Measurements from ENCODE around the gene KIDINS220.
A peak's percentile ranks its signal among the peaks of the same experiment; 100 is the strongest.

Gene KIDINS220

GRCh38 chr2:8836971-8837794 lies at the start of gene KIDINS220:
TSS of gene KIDINS220 (minus strand) at chr2:8837613. CDS start at chr2:8827093, 10,520 bp downstream.
- DNase-seq (ENCODE audit: low read depth, low spot score): peak; percentile 72

GRCh38 chr2:8886876-8887275 lies 49.5 kb upstream of the KIDINS220 start:
- DNase-seq (ENCODE audit: low read depth, low spot score): no peak

GRCh38 chr2:8886202-8886518 lies 48.7 kb upstream of the KIDINS220 start:
- no peak for DNase-seq (ENCODE audit: low read depth, low spot score)

GRCh38 chr2:8885449-8886201 lies 48.2 kb upstream of the KIDINS220 start:
- DNase-seq (ENCODE audit: low read depth, low spot score): no peak

- no peak for DNase-seq (ENCODE audit: low read depth, low spot score)
These were observed 47.4 kb upstream of the KIDINS220 start for GRCh38 chr2:8884812-8885211.

GRCh38 chr2:8882094-8882493 lies 44.7 kb upstream of the KIDINS220 start:
- peak; percentile 66 for DNase-seq (ENCODE audit: low read depth, low spot score)

DNA sequence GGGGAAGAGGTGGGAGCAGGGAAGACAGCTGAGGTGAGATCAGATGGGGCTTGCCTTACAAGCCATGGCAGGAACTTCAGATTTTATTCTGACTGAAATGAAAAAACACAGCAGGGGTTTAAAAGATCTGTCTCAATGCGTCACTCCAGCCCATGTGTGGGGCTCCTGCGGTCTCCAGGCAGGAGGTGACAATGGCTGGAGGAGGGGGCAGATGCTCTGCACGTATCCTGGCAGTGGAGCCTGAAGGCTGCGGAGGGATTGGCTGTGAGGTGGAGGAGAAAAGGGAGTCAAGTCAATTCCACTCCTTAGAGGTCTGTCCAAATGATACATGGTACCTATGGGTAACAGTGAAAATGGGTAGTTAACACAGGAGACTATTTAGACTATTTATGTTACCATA lies 40.5 kb upstream of the KIDINS220 start:
- no peak for DNase-seq (ENCODE audit: low read depth, low spot score)

- no peak for DNase-seq (ENCODE audit: low read depth, low spot score)
These were observed 39.9 kb upstream of the KIDINS220 start for GRCh38 chr2:8877332-8877731.

- DNase-seq (ENCODE audit: low read depth, low spot score): no peak
These were observed 39.2 kb upstream of the KIDINS220 start for GRCh38 chr2:8876628-8877027.

DNA sequence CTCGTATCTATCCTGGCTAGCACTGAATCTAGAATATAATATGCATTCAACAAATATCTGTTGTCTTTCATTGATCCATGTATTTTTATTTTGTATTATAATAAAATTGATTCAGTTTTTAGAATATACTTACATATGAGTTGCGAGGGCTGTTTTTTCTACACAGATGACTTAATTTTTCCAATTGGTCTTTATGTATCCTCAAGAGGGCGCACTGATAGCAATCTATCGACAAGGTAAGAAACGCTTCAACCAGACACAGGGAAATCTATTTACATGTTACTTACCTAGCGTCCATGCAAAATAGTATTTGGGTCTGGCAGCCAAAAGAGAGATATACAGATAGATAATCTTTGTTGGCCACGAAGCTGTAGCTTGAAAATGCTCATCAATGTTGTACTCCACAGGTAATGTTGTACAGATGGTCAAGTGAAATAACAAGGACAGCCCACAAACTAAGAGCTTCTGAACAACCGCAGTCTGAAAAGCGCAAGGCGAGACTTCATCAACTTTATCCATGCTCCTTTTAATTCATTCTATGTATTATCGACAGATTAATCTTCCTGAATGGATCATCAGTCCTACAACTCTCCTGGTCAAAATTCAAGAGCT lies 35.5 kb upstream of the KIDINS220 start:
- DNase-seq (ENCODE audit: low read depth, low spot score): no peak

GRCh38 chr2:8870441-8870840 lies 33.0 kb upstream of the KIDINS220 start:
- no peak for DNase-seq (ENCODE audit: low read depth, low spot score)

DNA sequence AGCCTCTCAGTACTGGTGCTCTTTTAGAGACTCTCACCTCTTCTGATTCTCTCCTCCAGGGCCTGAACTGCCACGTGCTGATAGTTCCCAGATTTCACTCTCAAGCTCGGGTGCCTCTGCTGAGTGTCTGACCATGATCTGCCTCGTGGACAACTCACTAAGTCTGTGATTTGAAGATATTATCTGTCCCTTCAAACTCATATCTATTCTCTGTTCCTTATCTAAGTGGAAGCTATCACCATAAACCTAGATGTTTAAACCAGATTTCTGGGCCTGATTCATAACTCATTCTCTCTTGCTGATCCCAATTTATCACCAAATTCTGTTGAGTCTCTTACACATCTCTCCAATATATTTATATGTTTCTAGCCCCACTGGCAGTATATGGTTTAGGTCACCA lies 29.9 kb upstream of the KIDINS220 start:
- no peak for DNase-seq (ENCODE audit: low read depth, low spot score)

- DNase-seq (ENCODE audit: low read depth, low spot score): no peak
These were observed 26.0 kb upstream of the KIDINS220 start for GRCh38 chr2:8863331-8863953.

- no peak for DNase-seq (ENCODE audit: low read depth, low spot score)
These were observed 24.8 kb upstream of the KIDINS220 start for GRCh38 chr2:8862230-8862629.

- DNase-seq (ENCODE audit: low read depth, low spot score): no peak
These were observed 24.4 kb upstream of the KIDINS220 start for GRCh38 chr2:8861797-8862196.

DNA sequence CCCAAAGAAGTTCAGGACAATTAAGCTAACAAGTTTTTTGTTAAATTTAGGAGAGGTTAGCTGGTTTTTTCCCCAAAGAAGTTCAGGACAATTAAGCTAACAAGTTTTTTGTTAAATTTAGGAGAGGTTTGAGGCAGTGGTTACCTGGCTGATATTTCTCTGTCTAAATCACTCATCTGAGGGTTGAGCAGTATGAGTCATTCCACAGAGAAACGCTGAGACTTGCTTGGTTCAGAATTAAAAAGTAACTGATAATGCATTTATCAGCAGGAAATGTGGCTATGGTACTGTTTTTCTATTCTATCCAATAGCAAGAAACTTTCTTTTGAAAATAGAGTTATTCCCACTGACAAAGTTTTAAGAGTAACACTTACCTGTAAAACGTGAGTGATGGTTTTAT lies 22.8 kb upstream of the KIDINS220 start:
- no peak for DNase-seq (ENCODE audit: low read depth, low spot score)

DNA sequence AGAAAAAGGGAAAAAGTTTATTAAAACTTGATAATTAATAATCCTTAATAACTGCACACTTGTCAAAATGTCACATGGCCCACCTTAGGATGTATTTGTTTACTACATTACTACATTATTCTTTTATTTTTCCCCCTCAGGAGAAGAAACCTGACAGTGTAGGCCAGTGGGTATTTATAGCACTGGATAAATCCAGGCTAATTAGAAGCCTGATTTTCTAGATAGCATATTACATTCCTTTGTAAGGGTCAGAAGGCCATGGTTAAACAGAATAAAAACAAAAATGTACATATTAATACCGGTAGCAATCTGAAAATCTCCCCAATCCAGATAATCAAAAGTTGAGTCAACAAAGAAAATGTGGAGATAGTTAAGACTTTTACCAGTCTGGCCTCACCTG lies 21.5 kb upstream of the KIDINS220 start:
- DNase-seq (ENCODE audit: low read depth, low spot score): no peak

GRCh38 chr2:8858264-8858663 lies 20.9 kb upstream of the KIDINS220 start:
- DNase-seq (ENCODE audit: low read depth, low spot score): no peak

DNA sequence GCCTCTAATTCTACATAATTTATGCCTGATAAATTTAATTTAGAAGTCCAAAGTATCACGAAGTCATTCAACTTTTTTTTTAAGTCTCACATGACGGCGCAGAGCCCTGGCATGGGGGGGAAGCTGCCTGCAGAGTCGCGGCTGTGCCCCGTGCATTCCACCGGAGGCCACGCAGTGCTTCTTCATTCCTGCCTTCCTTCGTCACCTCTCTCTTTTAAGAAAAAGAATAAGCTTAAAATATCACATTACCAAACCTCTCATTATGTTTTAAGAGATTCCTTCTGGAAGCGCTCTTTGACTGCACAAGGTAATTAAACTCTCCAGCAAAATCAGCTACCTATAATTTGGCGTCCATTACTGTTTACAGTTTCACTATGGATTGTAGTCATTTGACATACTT lies 20.3 kb upstream of the KIDINS220 start:
- DNase-seq (ENCODE audit: low read depth, low spot score): no peak

DNA sequence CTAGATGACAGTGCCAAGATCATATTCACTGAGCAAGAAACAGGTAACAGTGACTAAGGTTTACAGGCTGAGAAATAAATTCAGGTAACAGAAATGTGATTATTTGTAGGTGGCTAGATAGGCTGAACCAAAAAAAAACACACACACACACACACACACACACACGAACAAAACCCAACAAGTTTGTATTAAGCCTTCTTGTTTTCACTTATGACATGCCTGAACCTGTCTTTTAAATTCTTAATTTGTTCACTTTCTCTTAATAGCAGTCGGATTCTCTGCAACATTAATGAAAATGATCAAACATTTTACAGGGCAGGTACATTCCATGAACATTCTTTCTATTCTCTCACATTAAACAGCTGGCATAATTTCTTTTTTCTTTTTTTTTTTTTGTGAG lies 18.8 kb upstream of the KIDINS220 start:
- DNase-seq (ENCODE audit: low read depth, low spot score): no peak

DNA sequence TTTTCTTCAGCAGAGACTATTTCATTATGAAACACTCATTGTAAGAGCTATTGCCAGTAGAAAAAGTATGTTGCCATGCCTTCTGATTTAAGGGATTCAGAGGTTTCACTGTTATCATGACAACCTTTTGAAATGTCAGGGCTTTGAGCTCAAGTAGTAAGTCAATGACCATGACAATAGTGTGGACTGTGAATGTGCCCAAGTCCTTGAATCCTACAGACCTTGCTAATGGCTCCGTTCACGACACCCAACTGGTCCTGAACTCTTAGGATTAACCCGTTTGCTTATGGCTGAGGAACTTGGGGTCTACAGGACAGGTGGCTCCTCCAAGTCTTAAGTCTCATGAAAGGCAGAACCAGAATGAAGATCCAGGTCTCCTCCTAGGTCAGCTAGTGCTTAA lies 17.6 kb upstream of the KIDINS220 start:
- no peak for DNase-seq (ENCODE audit: low read depth, low spot score)

DNA sequence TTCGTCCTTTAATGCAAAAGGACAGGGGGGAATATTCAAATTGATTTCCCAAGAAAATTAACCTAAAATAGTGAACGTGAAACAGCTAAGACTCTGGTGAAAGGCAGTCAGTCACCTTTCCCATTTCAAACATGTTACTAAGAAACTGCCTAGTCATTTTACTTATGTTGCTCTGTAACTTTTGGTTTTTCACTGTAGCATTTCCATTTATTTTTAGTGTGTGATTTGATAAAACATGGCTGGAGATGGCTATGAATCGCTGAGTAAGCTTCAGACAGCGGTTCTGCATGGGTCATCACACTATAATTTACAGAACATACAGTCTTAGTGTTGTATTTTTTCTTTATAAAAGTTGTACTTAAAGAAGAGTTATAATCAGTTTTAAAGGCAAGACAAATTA lies 16.0 kb upstream of the KIDINS220 start:
- DNase-seq (ENCODE audit: low read depth, low spot score): no peak
